H1 (cell line): ENCODE data around the gene CAMK2D. TPM values are rescaled to one million over a fixed set of nuclear protein-coding genes. Genes with fewer than 3 reads are reported as not detected.

Experiments
- CTCF ChIA-PET: fragments of 300-600 bp; sonication (Branson Sonifier 250); formaldehyde crosslinking; loops from one replicate; lab custom pipeline; 2021; ENCODE audit not compliant: partially characterized antibody; lab: Charles Lee
- POLR2A ChIA-PET: fragments of 300-600 bp; sonication (Branson Sonifier 250); formaldehyde crosslinking; loops from one replicate; lab custom pipeline; 2021; ENCODE audit warnings: inconsistent platforms; ENCODE audit not compliant: partially characterized antibody; lab: Charles Lee
- DNase-seq, 2 experiments: peaks; one replicate each; pipeline versions ENCODE4 v3.0.0 to v3.0.0-alpha.2; 2010 to 2022; ENCODE audit warnings: low spot score in 2 of 2, low read depth in 1 of 2, mixed read lengths in 1 of 2
- FAIRE-seq: peaks from 2 replicates; lab custom pipeline; 2011; peaks lifted over from hg19 to GRCh38; lab: Jason Lieb, UNC
- H2AFZ ChIP-seq: 2 replicates; pipeline ENCODE4 v1.8.1; 2012; ENCODE audit warnings: low read length, inconsistent platforms
- H2AK5ac ChIP-seq: 2 replicates; pipeline ENCODE4 v1.6.1; 2013; ENCODE audit warnings: low read depth, low read length
- H2BK120ac ChIP-seq: replicated peaks from 2 replicates; pipeline ENCODE3; 2013; ENCODE audit warnings: low read depth, low read length, inconsistent platforms
- H2BK12ac ChIP-seq: 2 replicates; pipeline ENCODE4 v1.6.1; 2013; ENCODE audit warnings: low read depth, low read length
- H2BK15ac ChIP-seq: 2 replicates; pipeline ENCODE4 v1.6.1; 2013; ENCODE audit warnings: low read length
- H2BK20ac ChIP-seq: 2 replicates; pipeline ENCODE4 v1.6.1; 2013; ENCODE audit warnings: low read length
- H2BK5ac ChIP-seq: 2 replicates; pipeline ENCODE4 v1.6.1; 2013; ENCODE audit warnings: low read depth, low read length
- H3K14ac ChIP-seq: 2 replicates; pipeline ENCODE4 v1.6.1; 2013; ENCODE audit warnings: inconsistent platforms; ENCODE audit not compliant: insufficient read length
- H3K18ac ChIP-seq: 2 replicates; pipeline ENCODE4 v1.6.1; 2013; ENCODE audit warnings: low read length; ENCODE audit errors: extremely low read depth
- H3K23ac ChIP-seq: 2 replicates; pipeline ENCODE4 v1.6.1; 2013; ENCODE audit warnings: inconsistent platforms; ENCODE audit not compliant: insufficient read length
- H3K23me2 ChIP-seq: 2 replicates; pipeline ENCODE4 v1.6.1; 2013; ENCODE audit warnings: low read depth, low read length
- H3K27ac ChIP-seq: 2 replicates; pipeline ENCODE4 v1.6.1; 2011; ENCODE audit warnings: low read depth, low read length, inconsistent platforms
- H3K27me3 ChIP-seq, 4 experiments: replicated peaks in 1 of 4; 1 replicate in 1 of 4; 2 replicates in 3 of 4; pipeline versions ENCODE4 v1.6.1 to v1.8.1; 2011 to 2013; ENCODE audit warnings: low read length in 3 of 4, mild to moderate bottlenecking in 3 of 4, inconsistent platforms in 2 of 4, mixed read lengths in 2 of 4, moderate library complexity in 1 of 4; ENCODE audit not compliant: control insufficient read depth in 3 of 4, insufficient read depth in 3 of 4; ENCODE audit errors: extremely low read depth in 1 of 4
- H3K36me3 ChIP-seq, 4 experiments: 2 replicates each; pipeline versions ENCODE4 v1.6.1 to v1.8.1; 2011 to 2013; ENCODE audit warnings: mild to moderate bottlenecking in 4 of 4, low read length in 3 of 4, moderate library complexity in 2 of 4, control low read depth in 1 of 4, inconsistent platforms in 1 of 4; ENCODE audit not compliant: insufficient read depth in 4 of 4, control insufficient read depth in 2 of 4
- H3K4ac ChIP-seq: replicated peaks from 2 replicates; pipeline ENCODE3; 2013; ENCODE audit warnings: low read length, low read depth, mixed read lengths, inconsistent platforms; ENCODE audit not compliant: insufficient read length
- H3K4me1 ChIP-seq, 4 experiments: replicated peaks in 1 of 4; 1 replicate in 1 of 4; 2 replicates in 3 of 4; pipeline versions ENCODE4 v1.6.1 to v1.8.1; 2011 to 2013; ENCODE audit warnings: low read length in 3 of 4, inconsistent platforms in 2 of 4, mixed read lengths in 1 of 4; ENCODE audit not compliant: insufficient read depth in 4 of 4, control insufficient read depth in 3 of 4
- H3K4me2 ChIP-seq, 2 experiments: 2 replicates each; pipeline versions ENCODE4 v1.6.1 to v1.8.1; 2011 to 2013; ENCODE audit warnings: low read depth in 2 of 2, low read length in 2 of 2, control low read depth in 1 of 2, inconsistent platforms in 1 of 2, mild to moderate bottlenecking in 1 of 2; ENCODE audit not compliant: insufficient read depth in 1 of 2
- H3K4me3 ChIP-seq, 4 experiments: fragments of 200-600, 300-600 bp in 1 of 4; sonication (generic), shearing (Covaris generic), sonication (Bioruptor Twin) in 1 of 4; 2 replicates each; pipeline versions ENCODE4 v1.5.1 to v1.8.1; 2011 to 2016; ENCODE audit warnings: low read length in 4 of 4, low read depth in 3 of 4, control low read depth in 2 of 4, inconsistent platforms in 2 of 4, mild to moderate bottlenecking in 2 of 4, mixed read lengths in 1 of 4, moderate library complexity in 1 of 4; ENCODE audit not compliant: insufficient read depth in 2 of 4; ENCODE audit errors: extremely low read depth in 1 of 4
- H3K56ac ChIP-seq: replicated peaks from 2 replicates; pipeline ENCODE3; 2013; ENCODE audit warnings: low read depth, mild to moderate bottlenecking, mixed read lengths, low read length, inconsistent platforms; ENCODE audit not compliant: insufficient read length
- H3K79me1 ChIP-seq: 2 replicates; pipeline ENCODE4 v1.6.1; 2013; ENCODE audit warnings: low read depth, low read length, control low read depth
- H3K79me2 ChIP-seq, 2 experiments: 2 replicates each; pipeline versions ENCODE4 v1.6.1 to v1.8.1; 2012 to 2013; ENCODE audit warnings: low read length in 2 of 2, mild to moderate bottlenecking in 2 of 2, inconsistent platforms in 1 of 2; ENCODE audit not compliant: insufficient read depth in 2 of 2, control insufficient read depth in 1 of 2
- H3K9ac ChIP-seq, 4 experiments: replicated peaks in 1 of 4; 1 replicate in 1 of 4; 2 replicates in 3 of 4; pipeline versions ENCODE4 v1.6.1 to v1.8.1; 2011 to 2013; ENCODE audit warnings: low read depth in 3 of 4, low read length in 3 of 4, control low read depth in 2 of 4, mild to moderate bottlenecking in 2 of 4, moderate library complexity in 2 of 4, inconsistent platforms in 1 of 4; ENCODE audit errors: extremely low read depth in 1 of 4
- H3K9me3 ChIP-seq, 2 experiments: 2 replicates each; pipeline versions ENCODE4 v1.6.1 to v1.8.1; 2012 to 2013; ENCODE audit warnings: mild to moderate bottlenecking in 2 of 2, moderate library complexity in 2 of 2, control low read depth in 1 of 2, inconsistent platforms in 1 of 2, low read depth in 1 of 2, low read length in 1 of 2, mixed read lengths in 1 of 2; ENCODE audit not compliant: insufficient read depth in 2 of 2
- H4K20me1 ChIP-seq, 2 experiments: replicated peaks in 1 of 2; 2 replicates each; pipeline versions ENCODE3 to v1.8.1; 2011 to 2013; ENCODE audit warnings: inconsistent platforms in 2 of 2, low read length in 2 of 2, mild to moderate bottlenecking in 1 of 2; ENCODE audit not compliant: insufficient read depth in 2 of 2, control insufficient read depth in 1 of 2
- H4K5ac ChIP-seq: 2 replicates; pipeline ENCODE4 v1.6.1; 2013; ENCODE audit warnings: low read length, low read depth, mixed read lengths, inconsistent platforms; ENCODE audit not compliant: insufficient read length
- H4K8ac ChIP-seq: 2 replicates; pipeline ENCODE4 v1.8.0; 2013; ENCODE audit warnings: mild to moderate bottlenecking, moderate library complexity, low read length, inconsistent platforms; ENCODE audit not compliant: insufficient read depth; ENCODE audit errors: extremely low read depth
- H4K91ac ChIP-seq: replicated peaks from 2 replicates; pipeline ENCODE3; 2013; ENCODE audit warnings: low read length, mixed read lengths, inconsistent platforms; ENCODE audit not compliant: insufficient read length
- BCL11A ChIP-seq, 2 experiments: IDR thresholded peaks; one replicate each; pipeline ENCODE4 v1.6.1; 2011; ENCODE audit warnings: low read depth in 2 of 2, low read length in 2 of 2, mild to moderate bottlenecking in 2 of 2
- CHD1 ChIP-seq: IDR thresholded peaks from 2 replicates; pipeline ENCODE4 v1.6.1; 2012; ENCODE audit warnings: low read depth, low read length, improper control_type of control experiment
- EP300 ChIP-seq, 2 experiments: IDR thresholded peaks; 1 replicate in 1 of 2; 2 replicates in 1 of 2; pipeline ENCODE4 v1.6.1; 2011 to 2012; ENCODE audit warnings: low read depth in 2 of 2, low read length in 2 of 2, mild to moderate bottlenecking in 2 of 2, borderline replicate concordance in 1 of 2, inconsistent platforms in 1 of 2, moderate library complexity in 1 of 2
- FOSL1 ChIP-seq: IDR thresholded peaks from 2 replicates; pipeline ENCODE4 v1.6.1; 2011; ENCODE audit warnings: mild to moderate bottlenecking, low read depth, low read length, moderate library complexity; ENCODE audit not compliant: insufficient read depth
- JUN ChIP-seq: IDR thresholded peaks from 2 replicates; pipeline ENCODE4 v1.6.1; 2011; ENCODE audit warnings: low read depth, mild to moderate bottlenecking, improper control_type of control experiment, low read length
- KDM4A ChIP-seq: IDR thresholded peaks from one replicate; pipeline ENCODE4 v1.7.1; 2012; ENCODE audit warnings: low read depth, mild to moderate bottlenecking, moderate library complexity, low read length, inconsistent platforms; ENCODE audit not compliant: severe bottlenecking
- POLR2AphosphoS5 ChIP-seq: IDR thresholded peaks from 2 replicates; pipeline ENCODE4 v1.6.1; 2011; ENCODE audit warnings: low read depth, low read length
- RAD21 ChIP-seq, 2 experiments: IDR thresholded peaks in 1 of 2; conservative IDR thresholded peaks in 1 of 2; 2 replicates each; pipeline ENCODE4 v1.6.1; 2011; ENCODE audit warnings: low read depth in 2 of 2, low read length in 2 of 2, improper control_type of control experiment in 1 of 2, inconsistent platforms in 1 of 2, mild to moderate bottlenecking in 1 of 2, moderate library complexity in 1 of 2
- SUZ12 ChIP-seq: fragments of 200-600 bp; sonication (generic); IDR thresholded peaks from 2 replicates; pipeline ENCODE4 v1.6.1; 2012; ENCODE audit warnings: mild to moderate bottlenecking, inconsistent platforms, low read length, moderate library complexity, mixed read lengths
- TAF1 ChIP-seq: IDR thresholded peaks from 2 replicates; pipeline ENCODE4 v1.6.1; 2011; ENCODE audit warnings: mild to moderate bottlenecking, low read depth, low read length
- TBP ChIP-seq: IDR thresholded peaks from 2 replicates; pipeline ENCODE4 v1.6.1; 2011; ENCODE audit warnings: low read depth, low read length, improper control_type of control experiment
- WGBS, 2 experiments: shearing (Covaris generic) in 1 of 2; methylation state at CpG; one replicate each; pipeline versions ENCODE4 v1.1.6 to v1.1.7; 2013 to 2015; ENCODE audit warnings: low lambda C conversion rate in 2 of 2, mixed read lengths in 2 of 2, inconsistent platforms in 1 of 2, low coverage in 1 of 2, missing lambda C conversion rate in 1 of 2; ENCODE audit not compliant: insufficient replicate concordance in 2 of 2, insufficient coverage in 1 of 2, insufficient read length in 1 of 2; ENCODE audit errors: extremely low coverage in 1 of 2, missing lambda C conversion rate in 1 of 2; 5-methylcytosine and 5-hydroxymethylcytosine counted together
- polyA plus RNA-seq, 7 experiments: library from polyadenylated mRNA; depleted of rRNA in 3 of 7; stranded (reverse) in 5 of 7; unstranded in 2 of 7; fragments of >200 nt in 5 of 7; fragments of 200-250 nt in 2 of 7; gene quantifications; 1 replicate in 5 of 7; 2 replicates in 1 of 7; 4 replicates in 1 of 7; pipeline versions ENCODE4 v1.2.1 to v1.2.3, GENCODE V29; 2011 to 2013; ENCODE audit warnings: missing spikeins in 2 of 7, mixed read lengths in 2 of 7
- total RNA-seq: library from RNA; stranded (reverse); fragmentation: NEBNext Ultra II Directional; extraction: Animal tissue kit (Norgen Biotek cat#: 25700); gene quantifications from 2 replicates; pipeline ENCODE4 v1.2.1, GENCODE V29; 2021
- TF ChIP-seq, protein P1 (sequence below): IDR thresholded peaks from 2 replicates; pipeline ENCODE4 v1.6.1; 2012; ENCODE audit warnings: inconsistent platforms
- TF ChIP-seq, protein P2 (sequence below): IDR thresholded peaks from 2 replicates; pipeline ENCODE4 v1.6.1; 2012; ENCODE audit warnings: inconsistent platforms

The CAMK2D gene
- total and polyA plus RNA-seq, 2 of the 8 experiments (the other 6 are each of a cell fraction or from before 2014, with no cell fraction given), result 3.2 to 7.0 TPM

DNA sequence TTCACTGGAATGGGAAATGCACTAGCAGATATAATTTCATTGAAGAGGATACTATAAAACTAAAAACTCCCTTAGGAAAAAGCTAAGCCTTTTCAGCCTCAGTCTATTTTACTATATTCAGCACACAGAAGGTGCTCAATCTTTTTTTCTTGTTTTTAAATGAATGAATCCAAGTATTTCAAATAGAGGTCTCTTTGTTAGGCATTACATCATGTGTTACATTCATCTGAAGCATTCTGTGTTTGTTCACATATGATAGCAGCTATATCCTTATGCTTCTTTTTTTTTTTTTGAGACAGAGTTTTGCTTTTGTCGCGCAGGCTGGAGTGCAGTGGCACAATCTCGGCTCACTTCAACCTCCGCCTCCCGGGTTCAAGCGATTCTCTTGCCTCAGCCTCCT lies 278.4 kb downstream of the CAMK2D start:
- Histone ChIP-seq H3K4me2 (no peak overlapping the region), H3K9ac (no peak overlapping the region), H3K4me3 (no peak overlapping the region), H3K79me2 (no peaks in the 10 kb centered on the region), H2BK15ac (no peak overlapping the region), H3K27me3 (no peaks in the 10 kb centered on the region), H3K36me3 (no peaks in the 10 kb centered on the region), H3K27ac (no peak overlapping the region), H4K8ac (no peak overlapping the region), H3K14ac (no peak overlapping the region), H2BK20ac (no peak overlapping the region), H4K91ac (no peak overlapping the region), H2BK120ac (no peak overlapping the region), H3K4me1 (no peaks in the 10 kb centered on the region), H3K4ac (no peak overlapping the region), H2AK5ac (no peak overlapping the region), H2AFZ (no peak overlapping the region), H3K23ac (no peak overlapping the region), H3K9me3 (no peaks in the 10 kb centered on the region), H2BK12ac (no peak overlapping the region), H3K23me2 (no peaks in the 10 kb centered on the region), H2BK5ac (no peak overlapping the region), H4K20me1 (no peaks in the 10 kb centered on the region), H3K18ac (no peak overlapping the region), H3K79me1 (no peaks in the 10 kb centered on the region), H3K56ac (no peak overlapping the region), H4K5ac (no peak overlapping the region)
- CTCF ChIA-PET, result interaction anchor here (0.8 kb wide), 1 partner anchor 53 kb away, joined by 3 read pairs; no protein-coding TSS in a partner anchor
- WGBS, 2 experiments, result 100% methylated on average over 6 of the region's 6 CpGs; no CpG with 5 or more reads in 1 of the 2 experiments
- POLR2A ChIA-PET, result no interaction called here
- FAIRE-seq (no peak), DNase-seq (no peak)
- TF ChIP-seq BCL11A (IDR thresholded peaks at IDR 0.05; ENCODE audit: low read depth in 2 of 2, low read length in 2 of 2) (no peak), TAF1 (no peak), TBP (no peak), KDM4A (no peak), FOSL1 (no peak), SUZ12 (no peak), RAD21 (IDR thresholded peaks at IDR 0.05 in 1 of 2, conservative IDR thresholded peaks at IDR 0.05 in 1 of 2; ENCODE audit: low read depth in 2 of 2, low read length in 2 of 2) (no peak), EP300 (IDR thresholded peaks at IDR 0.05; ENCODE audit: borderline replicate concordance in 1 of 2, low read depth in 2 of 2, low read length in 2 of 2) (no peak), JUN (no peak), POLR2AphosphoS5 (no peak), CHD1 (no peak)
- TF ChIP-seq, protein P1, sequence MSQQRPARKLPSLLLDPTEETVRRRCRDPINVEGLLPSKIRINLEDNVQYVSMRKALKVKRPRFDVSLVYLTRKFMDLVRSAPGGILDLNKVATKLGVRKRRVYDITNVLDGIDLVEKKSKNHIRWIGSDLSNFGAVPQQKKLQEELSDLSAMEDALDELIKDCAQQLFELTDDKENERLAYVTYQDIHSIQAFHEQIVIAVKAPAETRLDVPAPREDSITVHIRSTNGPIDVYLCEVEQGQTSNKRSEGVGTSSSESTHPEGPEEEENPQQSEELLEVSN, result no peak
- TF ChIP-seq, protein P2, sequence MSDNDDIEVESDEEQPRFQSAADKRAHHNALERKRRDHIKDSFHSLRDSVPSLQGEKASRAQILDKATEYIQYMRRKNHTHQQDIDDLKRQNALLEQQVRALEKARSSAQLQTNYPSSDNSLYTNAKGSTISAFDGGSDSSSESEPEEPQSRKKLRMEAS, result no peak
